Prostate gland (tissue), 2 donors: Measurements from ENCODE around the gene PCSK4. TPM values are rescaled to one million over a fixed set of nuclear protein-coding genes. Genes with fewer than 3 reads are reported as not detected.
A peak's percentile ranks its signal among the peaks of the same experiment; 100 is the strongest.

Experiments used
- DNase-seq: peaks from one replicate; pipeline ENCODE4 v3.0.0-alpha.2; 2019; ENCODE audit warnings: low spot score
- H3K27ac ChIP-seq, 2 donors: fragments of 200-600 bp; sonication (generic); 2 replicates each; pipeline ENCODE4 v1.5.1; 2017 to 2019
- H3K27me3 ChIP-seq: fragments of 200-600 bp; sonication (generic); replicated peaks from 2 replicates; pipeline ENCODE4 v1.5.1; 2019; ENCODE audit not compliant: insufficient read depth
- H3K36me3 ChIP-seq, 2 donors: fragments of 200-600 bp; sonication (generic); 1 replicate in 1 of 2; 2 replicates in 1 of 2; pipeline versions ENCODE4 v1.5.1 to v1.8.1; 2017 to 2019
- H3K4me1 ChIP-seq: fragments of 200-600 bp; sonication (generic); replicated peaks from 2 replicates; pipeline ENCODE4 v1.5.1; 2019
- H3K4me3 ChIP-seq, 2 donors: fragments of 200-600 bp; sonication (generic); 2 replicates each; pipeline ENCODE4 v1.5.1; 2017 to 2019
- H3K9me3 ChIP-seq: fragments of 200-600 bp; sonication (generic); 2 replicates; pipeline ENCODE4 v1.5.1; 2017
- CTCF ChIP-seq, 4 experiments: fragments of 200-600 bp in 2 of 4; fragments of 450-650 bp in 2 of 4; sonication (generic) in 2 of 4; IDR thresholded peaks; 1 replicate in 3 of 4; 2 replicates in 1 of 4; pipeline ENCODE4 v1.5.1; 2016 to 2019; ENCODE audit warnings: antibody characterized with exemption in 4 of 4, mild to moderate bottlenecking in 2 of 4, moderate library complexity in 2 of 4
- POLR2A ChIP-seq: fragments of 450-650 bp; IDR thresholded peaks from one replicate; pipeline ENCODE4 v1.6.1; 2016; ENCODE audit warnings: antibody characterized with exemption, mild to moderate bottlenecking
- POLR2AphosphoS5 ChIP-seq: sonication (generic); formaldehyde crosslinking; IDR thresholded peaks from one replicate; pipeline ENCODE4 v1.6.1; 2017; ENCODE audit warnings: antibody characterized with exemption
- WGBS: methylation state at CpG from one replicate; pipeline ENCODE4 v1.1.5; 2018; 5-methylcytosine and 5-hydroxymethylcytosine counted together
- intact Hi-C: fragments of 100-400 bp; cut with DNase I; formaldehyde crosslinking; loops from one replicate; pipeline ENCODE4 v1.14.2; 2022
- total RNA-seq, 2 donors: library from RNA; depleted of rRNA; stranded (reverse); fragments of >200 nt; gene quantifications; one replicate each; pipeline ENCODE4 v1.1.0, GENCODE V29; 2016

The PCSK4 gene
- total RNA-seq, 2 donors from 2014 or later, result 8.1 to 22.9 TPM

GRCh38 chr19:1518471-1518870, 28.3 kb upstream of the PCSK4 start:
- Histone ChIP-seq H3K9me3 (no peaks in the 10 kb centered on the region), H3K27me3 (no peaks in the 10 kb centered on the region), H3K4me3 (no peak overlapping the region), H3K27ac (no peak overlapping the region), H3K4me1 (no peaks in the 10 kb centered on the region), H3K36me3 (no peaks in the 10 kb centered on the region)
- DNase-seq, result no peak
- TF ChIP-seq POLR2AphosphoS5, result no peak
- intact Hi-C loops, result no loop called here
- WGBS, result 87% methylated on average over 4 of the region's 4 CpGs

GRCh38 chr19:1516395-1516753, 26.2 kb upstream of the PCSK4 start:
- Histone ChIP-seq H3K27ac (no peak overlapping the region), H3K9me3 (no peaks in the 10 kb centered on the region), H3K4me3 (no peak overlapping the region), H3K36me3 (no peaks in the 10 kb centered on the region), H3K27me3 (peaks cover 3% of the 10 kb centered on the region), H3K4me1 (no peaks in the 10 kb centered on the region)
- no peak for TF ChIP-seq POLR2A
- WGBS, result 62% methylated on average over 8 of the region's 8 CpGs
- intact Hi-C loops, result no loop called here
- DNase-seq, result no peak

GRCh38 chr19:1514986-1515721, 25.0 kb upstream of the PCSK4 start:
- Histone ChIP-seq H3K4me3 (no peak overlapping the region), H3K27me3 (peaks cover 3% of the 10 kb centered on the region), H3K27ac (no peak overlapping the region), H3K4me1 (no peaks in the 10 kb centered on the region), H3K9me3 (no peaks in the 10 kb centered on the region), H3K36me3 (no peaks in the 10 kb centered on the region)
- intact Hi-C loops, result no loop called here
- TF ChIP-seq POLR2AphosphoS5 (no peak), CTCF (IDR thresholded peaks at IDR 0.05) (no peak), POLR2A (no peak)
- DNase-seq, result no peak
- WGBS, result 61% methylated on average over 14 of the region's 14 CpGs

- 79% methylated on average over 10 of the region's 10 CpGs for WGBS
- TF ChIP-seq CTCF (IDR thresholded peaks at IDR 0.05), result peak in 1 of 4 experiments; percentile 0
- no peak for TF ChIP-seq POLR2AphosphoS5
- H3K27ac ChIP-seq, result no peak overlapping the region
- no peak for DNase-seq
- no peaks in the 10 kb centered on the region for H3K9me3 ChIP-seq
- intact Hi-C loops, result no loop called here
- H3K4me3 ChIP-seq, result no peak overlapping the region
- H3K27me3 ChIP-seq, result peaks cover 3% of the 10 kb centered on the region
- H3K4me1 ChIP-seq, result no peaks in the 10 kb centered on the region
- no peaks in the 10 kb centered on the region for H3K36me3 ChIP-seq
Measured at GRCh38 chr19:1514295-1514661, 24.1 kb upstream of the PCSK4 start.

- H3K27ac ChIP-seq, result peak overlapping the region in 1 of 2 donors; percentile 42
- intact Hi-C loops, result no loop called here
- 4% methylated on average over 32 of the region's 52 CpGs for WGBS
Measured at GRCh38 chr19:1513499-1514294, 23.5 kb upstream of the PCSK4 start.

More at GRCh38 chr19:1513499-1514294, 23.5 kb upstream of the PCSK4 start:
- no peak for DNase-seq
- Histone ChIP-seq H3K4me3 (peak overlapping the region; percentile 32 to 37), H3K9me3 (no peaks in the 10 kb centered on the region), H3K4me1 (no peaks in the 10 kb centered on the region), H3K27me3 (peaks cover 3% of the 10 kb centered on the region), H3K36me3 (no peaks in the 10 kb centered on the region)
- no peak for TF ChIP-seq POLR2A
- TF ChIP-seq CTCF (IDR thresholded peaks at IDR 0.05), result peak; percentile 11 to 49 (median 42)
- no peak for TF ChIP-seq POLR2AphosphoS5
